CD14-positive monocyte (primary cell): ENCODE results near the gene IL15. TPM values are rescaled to one million over a fixed set of nuclear protein-coding genes. Genes with fewer than 3 reads are reported as not detected.

Source experiments
- DNase-seq, 3 donors: peaks; one replicate each; pipeline ENCODE4 v3.0.0-alpha.2; 2011 to 2022
- H2AFZ ChIP-seq: 2 replicates; pipeline ENCODE4 v1.6.0; 2012; ENCODE audit warnings: mild to moderate bottlenecking, low read depth, low read length, inconsistent platforms; ENCODE audit not compliant: insufficient read depth, poor library complexity, severe bottlenecking
- H3K27ac ChIP-seq, 2 donors: 1 replicate in 1 of 2; 2 replicates in 1 of 2; pipeline ENCODE4 v1.5.1; 2012 to 2013; ENCODE audit warnings: low read length in 2 of 2, control low read depth in 1 of 2, inconsistent platforms in 1 of 2, low read depth in 1 of 2, mild to moderate bottlenecking in 1 of 2
- H3K27me3 ChIP-seq, 2 donors: one replicate each; pipeline versions ENCODE4 v1.6.0 to v1.6.1; 2011 to 2013; ENCODE audit warnings: low read length in 2 of 2; ENCODE audit not compliant: control insufficient read depth in 2 of 2, insufficient read depth in 2 of 2
- H3K36me3 ChIP-seq, 2 donors: replicated peaks in 1 of 2; 1 replicate in 1 of 2; 2 replicates in 1 of 2; pipeline versions ENCODE4 v1.5.1 to v1.6.1; 2012 to 2013; ENCODE audit warnings: low read length in 2 of 2, control low read depth in 1 of 2, inconsistent platforms in 1 of 2, mild to moderate bottlenecking in 1 of 2; ENCODE audit not compliant: insufficient read depth in 2 of 2, control insufficient read depth in 1 of 2
- H3K4me1 ChIP-seq, 2 donors: 1 replicate in 1 of 2; 2 replicates in 1 of 2; pipeline versions ENCODE4 v1.5.1 to v1.6.1; 2012 to 2013; ENCODE audit warnings: low read length in 2 of 2, control low read depth in 1 of 2, inconsistent platforms in 1 of 2, mild to moderate bottlenecking in 1 of 2, moderate library complexity in 1 of 2; ENCODE audit not compliant: insufficient read depth in 2 of 2, control insufficient read depth in 1 of 2
- H3K4me2 ChIP-seq: replicated peaks from 2 replicates; pipeline ENCODE3; 2012; ENCODE audit warnings: low read length, moderate library complexity, mild to moderate bottlenecking; ENCODE audit not compliant: poor library complexity, severe bottlenecking; ENCODE audit errors: extremely low read depth
- H3K4me3 ChIP-seq, 3 experiments: fragments of 200-600 bp in 1 of 3; sonication (generic) in 1 of 3; replicated peaks in 1 of 3; 1 replicate in 2 of 3; 2 replicates in 1 of 3; pipeline ENCODE4 v1.5.1; 2011 to 2013; ENCODE audit warnings: low read length in 3 of 3, mild to moderate bottlenecking in 3 of 3, control low read depth in 2 of 3, low read depth in 2 of 3, inconsistent platforms in 1 of 3, moderate library complexity in 1 of 3
- H3K79me2 ChIP-seq: 2 replicates; pipeline ENCODE4 v1.6.0; 2012; ENCODE audit warnings: mild to moderate bottlenecking, control low read depth, inconsistent platforms, low read length, moderate library complexity; ENCODE audit not compliant: insufficient read depth
- H3K9ac ChIP-seq: 2 replicates; pipeline ENCODE4 v1.6.0; 2017; ENCODE audit warnings: low read length, mild to moderate bottlenecking; ENCODE audit not compliant: insufficient read depth, poor library complexity, severe bottlenecking
- H3K9me3 ChIP-seq, 2 donors: replicated peaks in 1 of 2; 1 replicate in 1 of 2; 2 replicates in 1 of 2; pipeline versions ENCODE4 v1.5.1 to v1.6.1; 2012 to 2013; ENCODE audit warnings: low read length in 2 of 2, control low read depth in 1 of 2; ENCODE audit not compliant: control insufficient read depth in 1 of 2, insufficient read depth in 1 of 2
- H4K20me1 ChIP-seq: 2 replicates; pipeline ENCODE4 v1.6.0; 2012; ENCODE audit warnings: mild to moderate bottlenecking, low read length, control low read depth, moderate library complexity; ENCODE audit not compliant: insufficient read depth
- H3K27ac Mint-ChIP-seq, 7 donors: one replicate each; pipeline ENCODE4 v1.8.0; 2020; ENCODE audit warnings: mild to moderate bottlenecking in 7 of 7, mixed read lengths in 7 of 7, moderate library complexity in 6 of 7, inconsistent platforms in 2 of 7
- H3K27me3 Mint-ChIP-seq, 3 donors: one replicate each; pipeline ENCODE4 v1.8.0; 2021 to 2022; ENCODE audit warnings: low read depth in 3 of 3, mild to moderate bottlenecking in 3 of 3, mixed read lengths in 3 of 3, moderate library complexity in 3 of 3, inconsistent platforms in 1 of 3
- H3K36me3 Mint-ChIP-seq, 2 donors: one replicate each; pipeline ENCODE4 v1.8.0; 2020; ENCODE audit warnings: mixed read lengths in 2 of 2, inconsistent platforms in 1 of 2, mild to moderate bottlenecking in 1 of 2
- H3K4me1 Mint-ChIP-seq: one replicate; pipeline ENCODE4 v1.8.0; 2020; ENCODE audit warnings: mild to moderate bottlenecking, mixed read lengths
- H3K4me3 Mint-ChIP-seq, 2 donors: one replicate each; pipeline ENCODE4 v1.8.0; 2020; ENCODE audit warnings: mild to moderate bottlenecking in 2 of 2, mixed read lengths in 2 of 2, moderate library complexity in 1 of 2
- H3K9me3 Mint-ChIP-seq, 7 donors: one replicate each; pipeline ENCODE4 v1.8.0; 2020 to 2022; ENCODE audit warnings: mixed read lengths in 7 of 7, mild to moderate bottlenecking in 6 of 7, moderate library complexity in 6 of 7, inconsistent platforms in 2 of 7
- CTCF ChIP-seq: fragments of 200-600 bp; IDR thresholded peaks from one replicate; pipeline ENCODE4 v1.8.0; 2022; ENCODE audit warnings: antibody characterized with exemption, mild to moderate bottlenecking
- WGBS: methylation state at CpG from one replicate; pipeline ENCODE4 v1.1.5; 2013; ENCODE audit warnings: missing lambda C conversion rate; ENCODE audit not compliant: insufficient coverage; 5-methylcytosine and 5-hydroxymethylcytosine counted together
- intact Hi-C, 2 donors: fragments of 100-400 bp; cut with micrococcal nuclease; formaldehyde crosslinking; loops; one replicate each; pipeline versions ENCODE4 v1.15.0 to v1.15.1; 2023
- polyA plus RNA-seq, 3 donors: library from polyadenylated mRNA; depleted of rRNA in 1 of 3; unstranded in 2 of 3; stranded (reverse) in 1 of 3; fragments of 300-500 nt in 2 of 3; fragments of >200 nt in 1 of 3; fragmentation: Illumina TruSeq in 2 of 3; gene quantifications; 1 replicate in 2 of 3; 2 replicates in 1 of 3; pipeline ENCODE4 v1.2.3, GENCODE V29; 2012 to 2021

The IL15 gene
- polyA plus RNA-seq, 3 donors, result 22.1 to 34.3 (median 25.7) TPM

DNA sequence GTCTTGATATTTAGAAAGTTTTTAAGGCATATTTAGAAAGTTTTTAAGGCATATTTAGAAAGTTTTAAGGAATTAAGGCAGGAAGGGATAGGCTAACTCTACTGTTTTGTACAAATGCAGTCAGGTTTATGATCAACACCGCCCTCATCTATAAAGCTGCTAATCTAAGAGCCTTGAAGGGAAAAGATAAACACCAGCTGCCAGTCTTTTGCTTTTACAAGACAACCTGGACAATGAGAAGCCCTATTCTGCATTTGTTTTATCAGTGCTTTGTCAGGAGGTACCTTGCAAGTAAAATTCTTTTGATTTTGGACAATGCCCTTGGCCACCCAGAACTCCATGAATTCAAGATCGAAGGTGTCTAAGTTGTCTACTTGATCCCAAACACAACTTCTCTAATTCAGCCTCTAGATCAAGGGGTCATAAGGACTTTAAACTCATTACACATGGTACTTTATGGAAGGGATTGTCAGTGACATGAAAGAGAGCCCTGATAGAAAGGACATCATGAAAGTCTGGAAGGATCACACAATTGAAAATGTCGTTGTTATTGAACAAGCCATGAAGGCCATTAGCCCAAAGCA lies 39.8 kb downstream of the IL15 start:
- H3K27ac ChIP-seq, result no peak overlapping the region
- Mint-ChIP-seq H3K9me3 (peaks cover 0 to 2% (median 0%) of the 10 kb centered on the region in 7 donors), H3K27ac (no peak overlapping the region), H3K36me3 (peaks cover 2 to 5% of the 10 kb centered on the region in 2 donors), H3K4me1 (peaks cover 3% of the 10 kb centered on the region), H3K4me3 (no peak overlapping the region), H3K27me3 (no peaks in the 10 kb centered on the region)
- no peaks in the 10 kb centered on the region for H3K79me2 ChIP-seq
- TF ChIP-seq CTCF, result no peak
- no peaks in the 10 kb centered on the region for H3K36me3 ChIP-seq
- no peak overlapping the region for H3K9ac ChIP-seq
- no peak overlapping the region for H3K4me3 ChIP-seq
- no peaks in the 10 kb centered on the region for H3K4me1 ChIP-seq
- H3K27me3 ChIP-seq, result no peaks in the 10 kb centered on the region
- H3K4me2 ChIP-seq, result no peak overlapping the region
- intact Hi-C loops, result no loop called here
- H4K20me1 ChIP-seq, result peaks cover 73% of the 10 kb centered on the region
- no peak for DNase-seq
- H2AFZ ChIP-seq, result no peak overlapping the region
- WGBS, result 100% methylated on average over 1 of the region's 3 CpGs
- no peaks in the 10 kb centered on the region for H3K9me3 ChIP-seq

DNA sequence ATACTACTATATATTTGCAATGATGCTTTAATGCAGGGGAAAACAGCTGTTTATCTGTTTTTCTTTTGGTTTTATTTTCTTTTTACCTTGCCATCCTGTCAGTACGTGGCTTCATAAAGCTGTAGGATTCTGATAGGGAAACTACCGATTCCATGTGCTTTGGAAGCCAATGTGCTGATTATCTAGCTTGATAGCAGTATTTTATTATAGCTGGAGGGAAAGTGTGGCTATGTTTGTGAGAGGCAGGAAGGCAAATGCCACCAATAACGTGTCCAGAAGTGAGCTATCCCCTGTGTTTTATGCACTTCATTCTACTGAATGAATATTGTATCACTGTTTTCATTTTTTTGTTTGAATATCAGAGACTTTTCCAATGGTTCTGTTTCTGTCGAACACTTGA lies 43.7 kb downstream of the IL15 start:
- Histone ChIP-seq H3K9me3 (no peaks in the 10 kb centered on the region), H3K4me1 (no peaks in the 10 kb centered on the region), H3K4me2 (no peak overlapping the region), H3K9ac (no peak overlapping the region), H3K79me2 (no peaks in the 10 kb centered on the region), H3K27me3 (no peaks in the 10 kb centered on the region), H3K27ac (no peak overlapping the region), H3K4me3 (no peak overlapping the region), H4K20me1 (peaks cover 51% of the 10 kb centered on the region), H3K36me3 (no peaks in the 10 kb centered on the region), H2AFZ (no peak overlapping the region)
- DNase-seq, result no peak
- Mint-ChIP-seq H3K4me3 (no peak overlapping the region), H3K9me3 (peaks cover 0 to 4% (median 2%) of the 10 kb centered on the region in 7 donors), H3K27me3 (no peaks in the 10 kb centered on the region), H3K4me1 (peaks cover 3% of the 10 kb centered on the region), H3K36me3 (peaks cover 2 to 7% of the 10 kb centered on the region in 2 donors), H3K27ac (no peak overlapping the region)
- intact Hi-C loops, result loop anchor here in 1 of 2 donors (10.0 kb wide), 1 partner anchor 45 kb away; the partner anchor contains the start of gene IL15
- WGBS, result 43% methylated on average over 1 of the region's 4 CpGs
- no peak for TF ChIP-seq CTCF
